Activated CD4-positive, alpha-beta T cell treated with anti-CD3 and anti-CD28 coated beads, Interleukin-2, amount 10 ng/mL, durations not matched to agents 24 days and 14 days (primary cell): Measurements from ENCODE around the gene DGAT2L6. TPM values are rescaled to one million over a fixed set of nuclear protein-coding genes. Genes with fewer than 3 reads are reported as not detected.

Source experiments
- DNase-seq: peaks from one replicate; pipeline ENCODE4 v3.0.0; 2022
- H3K27ac Mint-ChIP-seq: one replicate; pipeline ENCODE4 v1.8.0; 2022; ENCODE audit warnings: mild to moderate bottlenecking, mixed read lengths
- H3K27me3 Mint-ChIP-seq: one replicate; pipeline ENCODE4 v1.8.0; 2022; ENCODE audit warnings: mixed read lengths
- H3K36me3 Mint-ChIP-seq: one replicate; pipeline ENCODE4 v1.8.0; 2022; ENCODE audit warnings: low read depth, mild to moderate bottlenecking, mixed read lengths
- H3K4me1 Mint-ChIP-seq: one replicate; pipeline ENCODE4 v1.8.0; 2021; ENCODE audit warnings: mixed read lengths
- H3K4me3 Mint-ChIP-seq: one replicate; pipeline ENCODE4 v1.8.0; 2022; ENCODE audit warnings: mild to moderate bottlenecking, moderate library complexity, mixed read lengths
- H3K9me3 Mint-ChIP-seq: one replicate; pipeline ENCODE4 v1.8.0; 2021; ENCODE audit warnings: mixed read lengths
- intact Hi-C: fragments of 100-400 bp; cut with micrococcal nuclease; formaldehyde crosslinking; loops from one replicate; pipeline ENCODE4 v1.15.1; 2023
- total RNA-seq: library from RNA; stranded (reverse); gene quantifications from 2 replicates; pipeline ENCODE4 v1.2.3, GENCODE V29; 2022

DGAT2L6 gene
- not detected in 2 replicates for total RNA-seq

GRCh38 chrX:70176938-70177533 lies at the start of gene DGAT2L6:
Gene DGAT2L6, plus strand, starts transcription at chrX:70177483. Its CDS starts 100 bp downstream, at chrX:70177583.
- Mint-ChIP-seq H3K4me3 (no peak within 1 kb of the TSS), H3K27me3 (peaks cover 4% of the 10 kb centered on the region), H3K9me3 (no peaks in the 10 kb centered on the region), H3K36me3 (no peaks in the 10 kb centered on the region), H3K4me1 (peaks cover 3% of the 10 kb centered on the region), H3K27ac (no peak within 1 kb of the TSS)
- intact Hi-C loops = no loop called here
- DNase-seq = no peak

- no peaks in the 10 kb centered on the region for H3K36me3 Mint-ChIP-seq
- no peak overlapping the region for H3K4me3 Mint-ChIP-seq
- no peaks in the 10 kb centered on the region for H3K27me3 Mint-ChIP-seq
- H3K9me3 Mint-ChIP-seq = no peaks in the 10 kb centered on the region
- no peak for DNase-seq
- peaks cover 8% of the 10 kb centered on the region for H3K4me1 Mint-ChIP-seq
- H3K27ac Mint-ChIP-seq = no peak overlapping the region
- intact Hi-C loops = no loop called here
Measured at GRCh38 chrX:70128071-70128470, 49.2 kb upstream of the DGAT2L6 start.

DNA sequence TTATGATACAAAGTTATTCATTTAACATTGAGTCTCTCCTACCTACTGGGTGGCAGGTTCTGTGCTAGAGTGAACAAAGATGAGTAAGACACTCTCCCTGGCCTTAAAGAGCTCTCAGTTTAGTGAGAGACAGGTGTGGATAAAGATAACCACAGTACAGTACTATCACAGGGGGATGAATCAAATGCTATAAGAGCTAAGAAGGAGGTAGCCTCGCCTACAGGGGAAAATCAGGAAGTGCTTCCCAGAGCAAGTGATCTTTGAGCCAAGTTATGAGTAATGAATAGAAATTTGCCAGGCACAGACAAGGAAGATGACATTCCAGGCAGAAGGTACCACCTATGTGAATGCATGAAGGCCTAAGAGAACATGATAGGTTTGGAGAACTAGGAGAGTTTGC lies 47.5 kb upstream of the DGAT2L6 start:
- H3K9me3 Mint-ChIP-seq = no peaks in the 10 kb centered on the region
- no peaks in the 10 kb centered on the region for H3K27me3 Mint-ChIP-seq
- peaks cover 15% of the 10 kb centered on the region for H3K4me1 Mint-ChIP-seq
- intact Hi-C loops = loop anchor here (5.0 to 10.0 kb wide), 2 partner anchors 135 to 1633 kb away; partner anchors contain the start of genes ARR3, P2RY4 and YIPF6
- no peak overlapping the region for H3K4me3 Mint-ChIP-seq
- no peak overlapping the region for H3K27ac Mint-ChIP-seq
- no peak for DNase-seq
- peaks cover 5% of the 10 kb centered on the region for H3K36me3 Mint-ChIP-seq

DNA sequence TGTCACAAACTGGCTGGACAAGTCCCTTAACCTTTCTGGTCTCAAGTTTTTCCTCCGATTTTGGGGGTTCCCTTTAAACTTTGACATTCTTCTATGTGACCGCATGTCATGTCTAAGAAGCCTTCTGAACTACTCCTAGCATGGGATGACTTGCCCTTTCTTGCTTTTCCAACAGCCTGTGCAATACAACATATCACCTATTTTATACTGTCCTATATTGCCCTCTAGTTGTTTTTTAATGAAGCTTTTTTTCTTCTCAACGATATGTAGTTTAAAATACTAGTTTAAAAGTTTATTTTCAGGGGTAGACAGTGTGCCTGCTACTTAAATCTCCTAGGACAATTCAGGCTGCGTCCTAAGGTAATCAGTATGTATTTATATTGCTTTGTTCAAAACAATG lies 45.1 kb upstream of the DGAT2L6 start:
- peak overlapping the region; percentile 62 for H3K27ac Mint-ChIP-seq

DNA sequence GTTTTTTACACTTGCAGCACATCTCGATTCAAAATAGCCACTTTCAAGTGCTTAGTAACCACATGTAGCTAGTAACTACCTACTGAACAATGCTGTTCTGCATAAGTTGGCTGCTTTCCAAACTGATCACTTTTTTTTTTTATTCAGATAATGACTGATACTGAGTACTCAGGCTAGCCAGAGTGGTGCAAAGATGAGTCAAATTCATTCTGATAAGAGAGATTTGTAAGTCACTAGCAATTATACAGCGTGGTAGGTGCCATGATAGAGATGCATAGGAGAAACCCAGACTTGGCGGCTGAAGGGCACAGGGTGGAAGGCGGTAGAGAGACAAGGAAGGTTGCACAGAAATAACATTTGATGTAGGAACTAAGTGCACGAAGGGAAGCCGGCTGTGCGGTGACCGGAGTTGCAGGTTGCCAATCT lies 44.4 kb upstream of the DGAT2L6 start:
- no peaks in the 10 kb centered on the region for H3K27me3 Mint-ChIP-seq
- no peak for DNase-seq
- H3K36me3 Mint-ChIP-seq = peaks cover 23% of the 10 kb centered on the region
- peaks cover 27% of the 10 kb centered on the region for H3K4me1 Mint-ChIP-seq
- peak overlapping the region; percentile 96 for H3K27ac Mint-ChIP-seq
- intact Hi-C loops = loop anchor here (1.0 to 10.0 kb wide), 9 partner anchors 34 to 1636 kb away; partner anchors contain the start of genes ARR3, EDA, P2RY4 and PDZD11
- no peaks in the 10 kb centered on the region for H3K9me3 Mint-ChIP-seq
- H3K4me3 Mint-ChIP-seq = peak overlapping the region; percentile 99

More for the DNA sequence above, 45.1 kb upstream of the DGAT2L6 start:
- DNase-seq = no peak
- Mint-ChIP-seq H3K36me3 (peaks cover 17% of the 10 kb centered on the region), H3K4me3 (peak overlapping the region; percentile 43), H3K4me1 (peaks cover 25% of the 10 kb centered on the region), H3K27me3 (no peaks in the 10 kb centered on the region), H3K9me3 (no peaks in the 10 kb centered on the region)
- intact Hi-C loops = loop anchor here (2.0 to 10.0 kb wide), 4 partner anchors 43 to 1635 kb away; partner anchors contain the start of genes ARR3, EDA, P2RY4 and YIPF6

- H3K4me1 Mint-ChIP-seq = peaks cover 27% of the 10 kb centered on the region
- H3K27me3 Mint-ChIP-seq = no peaks in the 10 kb centered on the region
- peak within 1 kb of the TSS; percentile 99 for H3K4me3 Mint-ChIP-seq
- peak; percentile 92 for DNase-seq
- H3K27ac Mint-ChIP-seq = peak within 1 kb of the TSS; percentile 96
- intact Hi-C loops = loop anchor here (1.0 to 10.0 kb wide), 9 partner anchors 34 to 1636 kb away; partner anchors contain the start of genes ARR3, EDA, P2RY4 and PDZD11
- peaks cover 24% of the 10 kb centered on the region for H3K36me3 Mint-ChIP-seq
- no peaks in the 10 kb centered on the region for H3K9me3 Mint-ChIP-seq
Measured at GRCh38 chrX:70133303-70134115, 43.8 kb upstream of the DGAT2L6 start, which contains the start of gene IGBP1. Gene IGBP1, plus strand, starts transcription at chrX:70133447. Its CDS starts 501 bp downstream, at chrX:70133948.

DNA sequence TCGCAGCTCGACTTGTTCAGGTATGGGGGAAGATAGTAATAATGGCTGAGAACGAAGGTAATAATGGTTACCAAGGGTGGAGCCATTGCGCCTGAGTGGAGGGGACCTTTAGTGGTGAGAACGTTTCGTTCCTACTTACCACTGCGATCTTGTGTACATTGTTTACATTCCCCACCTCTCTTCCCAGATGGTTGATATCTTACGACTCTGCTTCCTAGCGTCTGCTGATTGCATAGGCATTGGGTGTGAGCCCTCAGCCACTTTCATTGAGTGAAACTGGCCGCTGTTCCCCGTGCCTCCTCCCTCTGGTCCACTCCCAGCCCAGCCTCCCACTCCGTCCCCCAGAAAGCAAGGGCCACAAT lies 43.2 kb upstream of the DGAT2L6 start:
- peaks cover 24% of the 10 kb centered on the region for H3K36me3 Mint-ChIP-seq
- intact Hi-C loops = loop anchor here (5.0 to 10.0 kb wide), 2 partner anchors 131 to 1637 kb away; partner anchors contain the start of genes ARR3, P2RY4 and YIPF6
- DNase-seq = no peak
- peaks cover 27% of the 10 kb centered on the region for H3K4me1 Mint-ChIP-seq
- no peaks in the 10 kb centered on the region for H3K9me3 Mint-ChIP-seq
- no peaks in the 10 kb centered on the region for H3K27me3 Mint-ChIP-seq
- H3K4me3 Mint-ChIP-seq = peak overlapping the region; percentile 99
- H3K27ac Mint-ChIP-seq = peak overlapping the region; percentile 96

DNA sequence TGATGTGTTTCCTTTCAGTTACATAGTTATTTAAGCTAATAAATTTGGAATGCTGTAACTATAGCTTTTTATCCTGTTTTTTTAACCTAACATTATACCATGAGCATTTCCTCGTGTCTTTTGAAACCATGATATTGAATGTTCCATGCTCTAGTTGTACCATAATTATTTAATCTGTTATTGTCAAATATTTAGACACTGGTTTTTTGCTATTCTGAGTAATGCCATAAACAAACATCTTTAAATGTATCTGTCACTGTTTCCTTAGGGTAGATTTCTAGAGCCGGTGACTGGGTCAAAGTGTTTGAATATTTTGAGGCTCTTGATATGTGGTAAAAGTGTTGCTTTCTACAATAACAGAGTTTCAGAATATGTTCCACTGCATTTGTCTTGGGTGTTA lies 38.7 kb upstream of the DGAT2L6 start:
- H3K9me3 Mint-ChIP-seq = no peaks in the 10 kb centered on the region
- intact Hi-C loops = loop anchor here (10.0 kb wide), 1 partner anchor 126 kb away; the partner anchor contains the start of genes ARR3 and P2RY4
- H3K36me3 Mint-ChIP-seq = peaks cover 46% of the 10 kb centered on the region
- no peak overlapping the region for H3K27ac Mint-ChIP-seq
- no peak for DNase-seq
- H3K27me3 Mint-ChIP-seq = no peaks in the 10 kb centered on the region
- H3K4me1 Mint-ChIP-seq = peaks cover 26% of the 10 kb centered on the region
- H3K4me3 Mint-ChIP-seq = no peak overlapping the region

DNA sequence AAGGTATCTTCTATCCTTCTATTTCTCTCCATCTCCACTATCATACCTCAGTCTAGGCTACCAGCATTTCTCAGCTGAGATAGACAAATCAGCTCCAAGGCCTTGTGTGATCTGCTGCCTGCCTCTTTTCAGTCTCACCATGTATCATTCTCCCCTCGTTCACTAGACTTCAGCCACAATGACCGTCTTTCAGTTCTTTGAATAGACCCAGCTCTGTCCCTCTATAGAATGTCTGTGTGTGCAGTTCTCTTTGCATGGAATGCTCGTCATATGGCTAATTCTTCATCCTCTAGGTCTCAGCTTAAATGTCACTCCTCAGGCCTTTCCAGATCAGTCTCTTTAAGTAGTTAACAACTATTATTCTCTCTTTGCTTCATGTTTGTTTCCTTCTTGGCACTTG lies 37.5 kb upstream of the DGAT2L6 start:
- no peaks in the 10 kb centered on the region for H3K9me3 Mint-ChIP-seq
- no peak overlapping the region for H3K4me3 Mint-ChIP-seq
- peaks cover 21% of the 10 kb centered on the region for H3K4me1 Mint-ChIP-seq
- H3K27me3 Mint-ChIP-seq = no peaks in the 10 kb centered on the region
- no peak for DNase-seq
- peaks cover 41% of the 10 kb centered on the region for H3K36me3 Mint-ChIP-seq
- intact Hi-C loops = loop anchor here (10.0 kb wide), 1 partner anchor 125 kb away; the partner anchor contains the start of genes ARR3 and P2RY4
- H3K27ac Mint-ChIP-seq = peak overlapping the region; percentile 14

- Mint-ChIP-seq H3K4me1 (peaks cover 13% of the 10 kb centered on the region), H3K27ac (no peak overlapping the region), H3K27me3 (no peaks in the 10 kb centered on the region), H3K9me3 (no peaks in the 10 kb centered on the region), H3K36me3 (peaks cover 37% of the 10 kb centered on the region), H3K4me3 (no peak overlapping the region)
- intact Hi-C loops = no loop called here
- no peak for DNase-seq
Measured at GRCh38 chrX:70141373-70141772, 35.9 kb upstream of the DGAT2L6 start.

DNA sequence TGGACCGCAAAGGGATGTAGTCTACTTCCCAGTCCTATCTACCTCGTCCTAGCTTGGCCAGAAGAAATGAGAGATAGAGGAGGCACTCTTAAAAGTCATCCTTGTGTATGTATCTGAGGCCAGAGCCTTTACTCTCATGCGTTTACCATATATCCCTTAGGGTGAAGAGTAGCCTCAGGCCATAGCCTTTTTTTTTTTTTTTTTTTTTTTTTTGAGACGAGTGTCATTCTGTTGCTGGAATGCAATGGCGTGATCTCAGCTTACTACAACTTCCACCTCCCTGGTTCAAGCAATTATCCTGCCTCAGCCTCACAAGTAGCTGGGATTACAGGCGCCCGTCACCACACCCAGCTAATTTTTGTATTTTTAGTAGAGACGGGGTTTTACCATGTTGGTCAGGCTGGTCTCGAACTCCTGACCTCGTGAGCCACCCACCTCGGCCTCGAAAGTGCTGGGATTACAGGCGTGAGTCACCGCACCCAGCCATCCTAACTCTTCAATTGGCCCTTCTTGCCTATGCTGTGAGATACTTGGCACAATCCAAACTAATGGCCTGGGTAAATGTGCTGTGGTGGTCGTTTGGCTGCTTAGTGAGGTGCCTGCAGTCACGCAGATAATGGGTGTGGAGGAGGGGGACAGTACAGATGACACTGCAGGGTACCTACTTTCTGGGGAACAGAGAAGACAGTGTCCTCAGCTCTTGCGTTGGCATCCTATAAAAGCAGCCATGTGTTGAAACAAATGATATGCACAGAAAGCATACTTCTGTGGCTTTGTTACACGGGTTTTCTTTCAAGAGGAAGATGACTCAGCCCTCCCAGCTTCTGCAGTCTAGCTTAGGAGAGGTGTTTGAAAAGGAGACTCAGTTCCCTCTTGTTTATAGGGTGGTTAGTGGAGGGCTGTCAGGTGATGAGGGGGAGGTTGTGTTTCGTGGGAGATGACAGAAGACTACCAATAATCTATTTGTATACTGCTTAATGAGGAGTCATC lies 10.4 kb upstream of the DGAT2L6 start:
- Mint-ChIP-seq H3K4me1 (peaks cover 11% of the 10 kb centered on the region), H3K36me3 (peaks cover 25% of the 10 kb centered on the region), H3K4me3 (peak overlapping the region; percentile 37), H3K27me3 (peaks cover 2% of the 10 kb centered on the region), H3K9me3 (no peaks in the 10 kb centered on the region), H3K27ac (peak overlapping the region; percentile 85)
- peak; percentile 54 for DNase-seq
- intact Hi-C loops = loop anchor here (1.0 kb wide), 1 partner anchor 34 kb away; the partner anchor contains the start of gene IGBP1

DNA sequence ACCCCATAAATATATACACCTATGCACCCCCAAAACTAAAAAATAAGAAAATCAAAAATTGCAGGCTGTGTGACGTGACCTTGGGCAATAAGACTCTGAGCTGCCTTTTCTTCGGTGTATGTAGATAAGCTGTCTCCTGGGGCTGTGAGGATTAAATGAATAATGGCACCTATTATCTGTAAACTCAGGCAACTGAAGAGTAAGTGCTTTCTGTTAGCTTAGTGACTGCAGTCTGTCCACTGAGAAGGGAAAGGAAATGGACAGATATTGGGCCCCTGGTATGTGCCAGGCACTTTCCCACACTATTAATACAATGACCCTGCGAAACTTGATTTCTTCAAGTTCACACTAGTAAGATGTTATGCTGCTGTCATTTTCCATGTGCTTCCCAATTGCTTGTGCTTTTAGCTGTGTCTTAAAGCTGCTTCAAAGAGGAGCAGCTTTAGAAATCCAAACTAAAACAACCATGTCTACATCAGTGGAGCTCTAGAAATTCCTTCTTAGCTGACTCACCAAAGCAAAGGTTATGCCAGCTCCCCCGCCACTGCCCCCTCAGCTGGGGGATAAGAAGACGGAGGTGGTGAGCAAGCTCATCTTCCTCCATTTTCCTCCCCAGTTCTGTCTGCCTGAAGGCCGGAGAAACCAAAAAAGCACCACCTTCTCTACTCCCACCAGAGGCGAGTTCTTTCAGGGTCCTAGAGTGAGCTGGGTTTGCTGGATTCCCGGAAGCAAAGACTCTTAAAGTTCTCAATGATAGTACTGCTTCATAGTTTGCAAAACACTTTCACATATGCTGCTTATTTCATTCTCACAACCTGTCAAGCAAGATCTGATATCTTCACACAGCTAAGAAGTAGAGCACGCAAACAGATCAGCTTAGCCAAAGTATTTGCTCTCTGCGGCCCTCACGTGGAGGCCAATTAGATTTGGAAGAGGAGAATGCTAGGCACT lies 8.8 kb upstream of the DGAT2L6 start:
- peaks cover 11% of the 10 kb centered on the region for H3K4me1 Mint-ChIP-seq
- peaks cover 25% of the 10 kb centered on the region for H3K36me3 Mint-ChIP-seq
- no peaks in the 10 kb centered on the region for H3K9me3 Mint-ChIP-seq
- no peak overlapping the region for H3K27ac Mint-ChIP-seq
- no peak for DNase-seq
- H3K4me3 Mint-ChIP-seq = no peak overlapping the region
- intact Hi-C loops = no loop called here
- peaks cover 5% of the 10 kb centered on the region for H3K27me3 Mint-ChIP-seq
